NCI-H345 treated with DMSO at 0.1 percent for 48 hours (cell line): ENCODE results near the gene LDB3.
A peak's percentile ranks its signal among the peaks of the same experiment; 100 is the strongest.

ENCODE experiments used
- DNase-seq: peaks from one replicate; lab custom pipeline; 2025; ENCODE audit not compliant: unreplicated experiment; lab: John Stamatoyannopoulos, UW

LDB3 gene

DNA sequence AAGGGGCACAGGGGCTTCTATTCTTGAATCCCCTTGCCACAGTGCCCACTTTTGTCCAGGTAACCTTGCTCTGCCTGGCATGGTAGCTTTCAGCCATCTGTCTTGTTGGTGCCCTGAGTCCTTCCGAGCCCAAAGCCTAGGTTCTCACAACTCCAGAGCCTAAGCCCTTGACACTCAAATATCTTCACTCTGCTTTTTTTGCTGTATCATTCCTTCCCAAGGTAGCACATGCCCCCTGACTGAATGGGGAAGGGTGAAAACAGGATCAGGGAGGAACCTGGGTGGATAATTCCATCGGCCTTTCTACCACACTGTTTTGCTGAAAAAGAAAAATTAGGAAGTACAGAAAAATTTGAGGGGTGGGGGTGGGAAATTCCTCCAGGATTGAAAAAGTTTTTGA lies 37.6 kb downstream of the LDB3 start:
- no peak for DNase-seq

DNA sequence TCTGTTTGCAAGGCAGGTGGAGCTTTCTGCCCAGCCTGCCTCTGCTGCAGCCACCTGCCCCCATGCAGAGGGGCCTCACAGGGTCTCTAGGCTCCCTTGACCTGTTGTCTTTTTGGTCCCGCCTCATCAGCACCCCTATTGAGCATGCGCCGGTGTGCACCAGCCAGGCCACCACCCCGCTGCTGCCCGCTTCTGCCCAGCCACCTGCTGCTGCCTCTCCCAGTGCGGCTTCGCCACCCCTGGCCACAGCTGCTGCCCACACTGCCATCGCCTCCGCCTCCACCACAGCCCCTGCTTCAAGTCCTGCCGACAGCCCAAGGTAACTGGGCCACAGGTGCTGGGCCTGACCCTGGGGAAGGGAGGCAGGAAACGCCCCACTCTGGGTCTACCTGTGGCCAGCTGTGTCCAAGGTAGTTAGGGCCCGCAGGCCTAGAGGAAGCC lies 38.1 kb downstream of the LDB3 start:
- DNase-seq, result no peak

GRCh38 chr10:86706977-86707376 lies 38.7 kb downstream of the LDB3 start:
- DNase-seq, result no peak

DNA sequence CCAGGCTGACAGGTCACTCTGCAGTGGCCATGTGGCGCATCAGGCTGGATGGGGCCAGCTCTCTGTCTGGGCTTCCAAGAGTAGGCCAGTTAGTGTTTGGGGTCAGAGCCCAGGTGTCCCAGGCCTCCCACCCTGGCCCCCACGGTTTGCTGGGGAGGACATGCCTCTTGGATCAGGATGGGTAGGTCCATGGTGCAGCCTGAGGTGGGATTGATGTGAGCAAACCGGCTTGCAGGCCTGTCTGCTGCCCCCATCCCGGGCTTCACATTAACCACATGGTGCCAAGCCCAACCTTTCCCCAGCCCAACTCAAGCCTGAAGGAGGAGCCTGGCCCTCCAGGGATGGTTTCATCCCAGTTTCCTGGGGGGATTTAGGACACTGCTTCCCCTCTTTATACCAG lies 39.2 kb downstream of the LDB3 start:
- DNase-seq, result no peak

DNA sequence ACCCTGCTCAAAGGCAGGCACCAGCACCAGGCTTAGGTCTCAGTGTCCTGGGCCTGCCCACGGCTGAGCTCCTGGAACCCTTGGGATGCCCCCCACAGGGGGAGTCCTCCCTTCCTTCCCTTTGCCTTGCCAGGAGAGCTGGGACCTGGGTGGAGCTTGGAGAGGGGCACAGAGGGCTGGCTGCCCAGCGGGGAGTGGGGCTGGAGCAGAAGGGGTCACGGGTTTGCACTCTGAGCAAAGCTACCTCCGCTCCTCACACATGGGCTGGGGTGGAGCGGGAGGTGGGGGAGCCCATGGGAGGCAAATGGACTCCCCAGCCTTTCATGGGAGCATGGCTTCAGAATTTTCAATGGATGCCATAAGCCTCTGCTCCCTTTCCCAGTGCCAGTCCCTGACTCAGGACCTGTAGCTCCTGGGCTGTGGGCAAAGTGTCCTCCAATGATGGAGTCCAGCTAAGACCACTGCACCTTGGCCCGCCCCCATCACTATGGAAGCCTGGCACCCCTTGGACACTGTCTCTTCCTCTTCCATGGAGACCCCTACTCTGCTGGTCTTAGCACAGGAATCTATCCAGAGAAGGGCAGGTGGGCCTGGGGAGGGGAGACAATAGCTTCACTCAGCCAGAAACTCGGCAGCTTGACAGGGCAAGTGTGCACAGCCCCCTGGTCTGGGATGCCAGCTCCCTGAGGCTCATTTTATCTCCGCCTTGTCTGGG lies 39.9 kb downstream of the LDB3 start:
- DNase-seq, result no peak

DNA sequence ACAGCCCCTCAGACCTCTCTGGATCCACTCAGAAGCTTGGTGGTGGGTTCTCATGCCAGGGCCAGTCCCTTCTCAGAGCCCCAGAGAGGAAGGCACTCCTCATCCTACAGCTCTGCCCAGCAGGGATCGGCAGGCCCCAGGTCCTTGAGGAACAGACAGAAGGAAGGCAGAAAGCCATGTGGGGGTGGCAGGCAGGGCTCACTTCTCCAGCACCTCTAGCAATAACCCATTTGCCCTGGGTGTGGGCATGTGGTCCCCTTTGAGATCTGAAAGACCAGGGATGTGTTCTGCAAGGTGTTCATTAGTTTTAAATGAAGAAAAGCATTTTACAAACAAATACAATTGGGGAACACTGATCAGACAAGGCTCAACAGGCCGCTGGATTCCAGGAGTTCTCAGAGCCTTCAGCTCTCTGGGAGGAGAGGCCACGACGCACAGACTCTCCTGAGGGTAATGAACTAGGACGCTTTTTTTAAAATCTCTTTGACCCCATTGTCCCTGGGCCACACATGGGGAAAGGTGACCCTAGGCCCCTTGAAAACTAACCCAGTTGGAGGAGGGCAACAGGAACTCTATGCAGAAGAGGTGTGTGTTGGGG lies 40.6 kb downstream of the LDB3 start:
- DNase-seq, result no peak

DNA sequence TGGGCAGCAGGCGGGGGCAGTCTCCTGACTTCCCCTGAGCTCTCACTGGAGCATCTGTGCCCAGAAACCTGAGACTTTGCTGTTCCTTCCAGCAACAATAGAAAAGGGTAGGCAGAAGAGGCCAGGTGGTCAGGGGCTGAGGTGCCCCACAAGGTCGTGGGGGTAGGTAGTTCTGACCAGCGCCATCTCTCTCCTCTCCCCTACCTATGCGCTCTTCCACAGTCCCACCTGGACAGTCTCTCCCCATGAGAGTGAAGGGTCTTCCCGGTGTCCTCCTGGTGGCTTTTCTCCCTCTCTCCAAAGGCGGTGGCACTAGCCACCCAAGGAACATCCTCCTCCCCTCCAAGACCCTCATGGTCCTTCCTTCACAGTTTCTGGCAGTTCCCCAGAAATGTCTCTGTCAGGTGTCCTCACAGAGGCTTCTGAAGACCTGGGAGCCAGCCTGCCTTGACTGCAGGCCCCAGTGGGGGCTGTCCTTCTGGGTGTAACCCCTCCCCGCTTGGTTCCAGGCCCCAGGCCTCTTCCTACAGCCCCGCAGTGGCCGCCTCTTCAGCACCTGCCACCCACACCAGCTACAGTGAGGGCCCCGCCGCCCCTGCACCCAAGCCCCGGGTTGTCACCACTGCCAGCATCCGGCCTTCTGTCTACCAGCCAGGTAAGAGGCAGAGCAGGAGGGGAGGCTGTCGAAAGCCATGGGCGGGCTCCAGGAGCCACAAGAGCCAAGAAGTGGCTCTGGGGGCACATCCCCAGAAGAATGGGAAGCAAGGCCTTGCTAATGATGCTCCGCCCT lies 41.3 kb downstream of the LDB3 start:
- no peak for DNase-seq

- peak; percentile 30 for DNase-seq
Measured at GRCh38 chr10:86710987-86711512, 42.7 kb downstream of the LDB3 start.

GRCh38 chr10:86711513-86712316 lies 43.4 kb downstream of the LDB3 start:
- peak; percentile 24 for DNase-seq

DNA sequence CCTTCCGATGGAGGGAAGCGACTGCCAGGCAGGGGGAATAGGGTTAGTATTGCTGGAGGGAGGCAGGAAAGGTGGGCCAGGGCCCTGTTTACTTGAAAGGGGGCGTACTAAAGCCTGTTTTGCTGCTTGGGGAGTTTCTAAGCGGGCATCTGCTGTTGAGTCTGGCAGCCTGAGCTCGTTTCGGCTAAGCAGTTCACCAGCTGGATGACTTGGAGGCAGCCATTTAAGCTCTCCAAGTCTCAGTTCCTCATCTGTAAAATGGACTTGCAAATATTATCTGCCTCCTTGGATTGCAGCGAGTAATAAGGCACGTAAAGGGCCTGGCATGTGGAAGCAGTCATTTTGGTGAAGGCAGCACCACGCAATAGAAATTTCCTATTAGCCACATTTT lies 44.0 kb downstream of the LDB3 start:
- DNase-seq, result peak; percentile 16

DNA sequence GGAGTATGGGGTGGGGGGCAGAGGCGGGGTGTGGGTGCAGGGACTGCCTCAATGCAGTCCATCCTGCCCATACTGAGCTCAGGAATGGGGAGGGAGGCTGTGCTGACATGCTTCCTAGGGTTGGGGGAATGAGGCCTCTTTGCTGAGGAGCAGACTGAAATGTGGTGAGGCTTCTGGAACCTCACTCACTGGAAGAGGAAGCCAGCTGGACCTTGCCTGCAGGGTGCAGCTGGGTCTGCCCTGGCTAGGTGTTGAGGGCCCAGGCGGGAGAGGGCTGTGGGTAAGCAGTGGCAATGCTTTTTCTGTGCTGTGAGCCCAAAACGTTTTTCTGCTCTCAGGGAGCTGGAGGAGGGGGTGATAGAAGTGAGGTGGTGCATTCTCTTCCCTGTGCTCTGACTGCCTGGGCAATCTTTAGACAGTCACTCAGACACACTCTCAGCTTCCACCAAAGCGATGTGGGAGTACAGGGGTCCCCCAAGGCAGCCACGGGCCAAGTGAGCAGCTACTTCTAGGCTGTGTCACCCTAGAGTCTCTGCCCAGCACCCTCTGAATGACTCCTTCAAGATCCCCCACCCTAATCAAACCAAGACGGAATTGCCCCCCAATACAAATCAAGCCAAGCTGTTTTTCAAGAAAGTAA lies 47.0 kb downstream of the LDB3 start:
- DNase-seq, result no peak

- no peak for DNase-seq
Measured at GRCh38 chr10:86715836-86716235, 47.5 kb downstream of the LDB3 start.

DNA sequence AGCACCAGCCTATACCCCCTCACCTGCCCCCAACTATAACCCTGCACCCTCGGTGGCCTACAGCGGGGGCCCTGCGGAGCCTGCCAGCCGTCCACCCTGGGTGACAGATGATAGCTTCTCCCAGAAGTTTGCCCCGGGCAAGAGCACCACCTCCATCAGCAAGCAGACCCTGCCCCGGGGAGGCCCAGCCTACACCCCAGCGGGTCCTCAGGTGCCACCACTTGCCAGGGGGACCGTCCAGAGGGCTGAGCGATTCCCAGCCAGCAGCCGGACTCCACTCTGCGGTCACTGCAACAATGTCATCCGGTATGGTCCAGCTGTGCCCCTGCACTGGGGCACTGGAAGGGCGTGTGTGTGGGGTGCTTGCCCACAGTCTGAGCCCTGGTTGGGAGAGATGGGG lies 48.2 kb downstream of the LDB3 start:
- DNase-seq, result no peak

GRCh38 chr10:86718556-86718955 lies 50.2 kb downstream of the LDB3 start:
- no peak for DNase-seq

DNA sequence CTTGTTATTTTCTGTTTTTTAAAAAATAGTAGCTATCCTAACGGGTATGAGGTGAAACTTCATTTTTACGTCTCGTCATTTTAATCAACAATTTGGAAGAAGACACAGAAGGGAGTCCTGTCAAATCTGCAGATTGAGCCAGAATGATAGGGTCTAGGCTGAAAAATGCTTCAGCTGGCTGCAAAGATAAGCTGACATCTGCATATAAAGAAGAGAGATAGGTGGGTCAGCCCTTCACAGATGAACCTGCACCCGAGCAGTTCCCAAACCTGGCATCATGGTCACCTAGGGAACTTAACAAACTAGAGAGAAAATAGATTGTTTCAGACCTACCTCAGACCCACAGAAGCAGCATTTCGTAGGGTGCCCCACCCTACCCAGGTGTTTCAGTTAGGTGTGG lies 52.9 kb downstream of the LDB3 start:
- no peak for DNase-seq

DNA sequence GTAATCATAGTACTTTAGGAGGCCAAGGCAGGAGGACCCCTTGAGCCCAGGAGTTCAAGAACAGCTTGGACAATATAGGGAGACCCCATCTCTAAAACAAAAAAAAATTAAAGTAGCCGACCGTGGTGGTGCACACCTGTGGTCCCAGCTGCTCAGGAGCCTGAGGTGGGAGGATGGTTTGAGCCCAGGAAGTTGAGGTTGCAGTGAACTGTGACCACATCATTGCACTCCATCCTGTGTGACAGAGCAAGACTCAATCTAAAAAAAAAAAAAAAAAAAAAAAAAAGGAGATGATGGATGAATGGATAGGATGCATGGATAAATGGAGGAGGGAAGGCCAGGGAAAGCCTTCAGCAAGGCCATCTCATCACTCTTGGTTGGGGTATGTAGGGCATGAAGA lies 54.7 kb downstream of the LDB3 start:
- DNase-seq, result no peak

DNA sequence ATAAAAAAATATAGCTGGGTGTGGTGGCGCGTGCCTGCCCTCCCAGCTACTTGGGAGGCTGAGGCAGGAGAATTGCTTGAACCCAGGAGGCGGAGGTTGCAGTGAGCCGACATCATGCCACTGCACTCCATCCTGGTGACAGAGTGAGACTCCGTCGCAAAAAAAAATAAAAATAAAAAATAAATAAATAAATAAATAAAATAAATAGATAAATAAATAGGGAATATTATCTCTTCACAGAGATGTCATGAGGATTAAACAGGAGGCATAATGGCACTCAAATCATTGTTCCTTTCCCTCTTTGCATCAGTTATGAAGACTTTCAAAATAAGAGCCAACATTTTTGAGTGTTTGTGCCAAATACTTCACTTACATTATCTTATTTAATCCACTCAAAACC lies 56.1 kb downstream of the LDB3 start:
- DNase-seq, result no peak

- no peak for DNase-seq
Measured at GRCh38 chr10:86725980-86726676, 57.8 kb downstream of the LDB3 start.

DNA sequence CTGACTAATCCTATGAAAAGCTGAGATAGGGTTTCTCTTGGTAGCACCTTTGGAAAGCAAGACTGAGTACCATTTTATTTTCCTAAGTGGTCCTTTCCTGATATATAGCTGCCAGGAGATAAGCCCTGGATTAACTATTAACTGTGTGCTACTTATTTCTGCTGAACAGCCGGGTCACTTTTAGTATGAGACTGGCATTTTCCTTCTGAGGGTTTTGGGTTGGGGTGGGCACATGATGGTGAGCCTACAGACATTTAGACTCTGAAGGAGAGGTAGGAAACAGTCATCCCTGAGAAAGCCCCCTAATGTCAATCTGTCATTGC lies 58.3 kb downstream of the LDB3 start:
- DNase-seq, result no peak

GRCh38 chr10:86727470-86727869 lies 59.2 kb downstream of the LDB3 start:
- no peak for DNase-seq
